Measurements from ENCODE around the gene MCC.

- no peak for TF ChIP-seq YY1 (IDR thresholded peaks at IDR 0.05; ENCODE audit: insufficient read depth, insufficient read length)
- TF ChIP-seq ZNF274 (IDR thresholded peaks at IDR 0.05; ENCODE audit: low read depth, low read length): no peak
These were observed 451.9 kb downstream of the MCC start for GRCh38 chr5:113036321-113036720.
